Epithelial cell of proximal tubule (primary cell): ENCODE data around the gene TMEM115. TPM values are rescaled to one million over a fixed set of nuclear protein-coding genes. Genes with fewer than 3 reads are reported as not detected.

Source experiments
- DNase-seq: peaks from one replicate; pipeline ENCODE4 v3.0.0-alpha.2; 2011; ENCODE audit warnings: low read depth
- H3K4me3 ChIP-seq: 2 replicates; pipeline ENCODE4 v1.5.1; 2011; ENCODE audit warnings: low read depth, mild to moderate bottlenecking, low read length
- total RNA-seq: library from RNA; depleted of rRNA; stranded (reverse); fragments of >200 nt; gene quantifications from 2 replicates; pipeline ENCODE4 v1.2.3, GENCODE V29; 2015
- TF ChIP-seq, protein P1 (sequence below): conservative IDR thresholded peaks from 2 replicates; pipeline ENCODE4 v1.5.1; 2012; ENCODE audit warnings: low read depth, mild to moderate bottlenecking, low read length

Gene TMEM115
- total RNA-seq, 1 donor from 2014 or later = 54.6 TPM

DNA sequence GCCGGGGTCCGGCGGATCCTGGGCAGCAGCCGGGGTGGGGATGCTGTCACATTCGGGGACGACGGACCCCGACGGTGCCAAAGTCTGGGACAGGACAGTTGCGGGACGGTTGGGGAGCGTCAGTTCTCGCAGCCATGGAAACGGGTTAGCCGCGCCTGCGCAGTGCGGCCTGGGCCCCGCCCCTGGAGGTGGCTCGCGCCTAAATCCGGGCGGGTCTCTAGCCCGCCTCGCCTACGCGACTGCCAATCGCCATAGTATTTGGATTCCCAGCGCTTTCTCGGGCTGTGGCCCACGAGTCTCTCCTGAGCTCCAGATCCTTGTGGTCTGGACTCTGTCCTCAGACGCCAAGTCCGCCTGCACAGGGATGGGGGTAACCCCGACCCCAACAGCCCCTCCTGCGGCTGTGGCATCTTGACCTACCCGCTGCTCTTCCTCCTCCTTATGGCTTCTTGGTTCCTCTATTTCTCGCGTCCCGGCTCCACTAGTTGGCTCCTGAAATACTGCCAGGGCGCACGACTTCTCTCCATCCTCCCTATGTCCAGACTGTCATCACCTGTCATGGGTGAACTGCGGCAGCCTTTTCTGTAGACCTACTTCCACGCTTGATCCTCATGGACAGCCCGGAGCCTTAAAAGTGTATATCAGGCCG is 13.6 kb downstream of the TMEM115 start, which contains the start of gene ZMYND10:
ZMYND10 (minus strand) TSS at position 147 of the 649 bp plus-strand sequence. CDS start 153 bp downstream, outside the sequence.
- DNase-seq = no peak

DNA sequence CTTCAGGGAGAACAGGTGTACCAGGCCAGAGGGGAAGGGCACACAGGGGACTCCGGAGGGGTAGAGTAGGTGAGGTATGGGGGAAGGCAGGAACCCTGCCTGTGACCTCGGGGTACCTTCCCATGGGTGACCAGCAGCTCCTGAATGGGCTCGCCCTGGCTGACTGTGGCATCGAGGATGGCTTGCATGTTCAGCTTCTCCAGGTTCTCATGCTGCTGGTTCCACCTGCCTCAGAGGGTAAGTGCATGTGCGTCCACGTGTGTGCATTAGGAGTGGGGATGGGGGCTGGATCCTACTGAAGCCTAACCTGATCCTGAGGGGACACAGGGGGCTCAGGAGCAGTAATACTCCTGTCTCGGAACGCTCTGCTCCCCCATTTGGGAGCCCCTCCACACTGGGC is 14.3 kb downstream of the TMEM115 start:
- H3K4me3 ChIP-seq = peak overlapping the region; percentile 66
- DNase-seq = no peak
- TF ChIP-seq, protein P1, sequence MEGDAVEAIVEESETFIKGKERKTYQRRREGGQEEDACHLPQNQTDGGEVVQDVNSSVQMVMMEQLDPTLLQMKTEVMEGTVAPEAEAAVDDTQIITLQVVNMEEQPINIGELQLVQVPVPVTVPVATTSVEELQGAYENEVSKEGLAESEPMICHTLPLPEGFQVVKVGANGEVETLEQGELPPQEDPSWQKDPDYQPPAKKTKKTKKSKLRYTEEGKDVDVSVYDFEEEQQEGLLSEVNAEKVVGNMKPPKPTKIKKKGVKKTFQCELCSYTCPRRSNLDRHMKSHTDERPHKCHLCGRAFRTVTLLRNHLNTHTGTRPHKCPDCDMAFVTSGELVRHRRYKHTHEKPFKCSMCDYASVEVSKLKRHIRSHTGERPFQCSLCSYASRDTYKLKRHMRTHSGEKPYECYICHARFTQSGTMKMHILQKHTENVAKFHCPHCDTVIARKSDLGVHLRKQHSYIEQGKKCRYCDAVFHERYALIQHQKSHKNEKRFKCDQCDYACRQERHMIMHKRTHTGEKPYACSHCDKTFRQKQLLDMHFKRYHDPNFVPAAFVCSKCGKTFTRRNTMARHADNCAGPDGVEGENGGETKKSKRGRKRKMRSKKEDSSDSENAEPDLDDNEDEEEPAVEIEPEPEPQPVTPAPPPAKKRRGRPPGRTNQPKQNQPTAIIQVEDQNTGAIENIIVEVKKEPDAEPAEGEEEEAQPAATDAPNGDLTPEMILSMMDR = no peak

More for the DNA sequence above, 13.6 kb downstream of the TMEM115 start, which contains the start of gene ZMYND10:
- TF ChIP-seq, protein P1 = no peak
- peak within 1 kb of the TSS; percentile 66 for H3K4me3 ChIP-seq

DNA sequence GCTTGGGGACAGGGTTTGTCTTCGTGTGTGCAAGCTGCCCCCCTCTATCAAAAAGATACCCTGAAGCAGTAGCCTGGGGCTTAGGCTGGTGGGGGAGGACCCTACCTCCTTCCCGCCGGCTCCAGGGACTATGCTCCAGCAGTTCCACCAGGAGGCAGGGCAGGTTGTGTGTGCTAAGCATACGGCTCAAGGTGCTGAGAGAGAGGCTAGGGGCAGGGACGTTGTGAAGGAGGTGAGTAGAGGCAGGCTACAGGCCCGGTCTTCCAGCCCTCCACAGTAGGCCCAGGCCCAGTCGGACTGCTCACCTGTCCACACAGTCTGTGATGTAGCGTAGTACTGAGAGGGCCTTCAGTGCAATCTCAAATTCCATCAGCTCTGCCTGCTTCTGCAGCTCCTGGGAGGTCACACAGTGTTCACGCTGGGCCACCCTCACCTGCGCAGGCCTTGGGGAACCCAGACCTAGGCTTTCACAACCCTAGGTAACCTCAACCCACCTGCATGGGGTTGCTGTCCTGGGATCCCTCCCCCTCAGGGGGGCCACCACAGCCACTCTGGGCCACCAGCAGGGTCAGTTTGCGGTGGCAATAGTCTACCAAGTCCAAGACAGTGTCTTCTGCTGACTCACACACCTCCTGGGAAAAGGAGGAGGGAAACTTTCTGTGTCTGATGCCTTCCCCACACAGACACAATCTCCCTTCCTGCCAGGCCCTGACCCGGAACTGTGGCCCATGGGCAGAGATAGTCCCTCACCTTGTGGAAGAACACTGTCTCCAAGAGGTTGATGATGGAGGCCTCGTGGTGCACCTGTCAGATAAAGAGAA is 16.3 kb downstream of the TMEM115 start:
- no peak overlapping the region for H3K4me3 ChIP-seq
- no peak for DNase-seq
- TF ChIP-seq, protein P1 = no peak

DNA sequence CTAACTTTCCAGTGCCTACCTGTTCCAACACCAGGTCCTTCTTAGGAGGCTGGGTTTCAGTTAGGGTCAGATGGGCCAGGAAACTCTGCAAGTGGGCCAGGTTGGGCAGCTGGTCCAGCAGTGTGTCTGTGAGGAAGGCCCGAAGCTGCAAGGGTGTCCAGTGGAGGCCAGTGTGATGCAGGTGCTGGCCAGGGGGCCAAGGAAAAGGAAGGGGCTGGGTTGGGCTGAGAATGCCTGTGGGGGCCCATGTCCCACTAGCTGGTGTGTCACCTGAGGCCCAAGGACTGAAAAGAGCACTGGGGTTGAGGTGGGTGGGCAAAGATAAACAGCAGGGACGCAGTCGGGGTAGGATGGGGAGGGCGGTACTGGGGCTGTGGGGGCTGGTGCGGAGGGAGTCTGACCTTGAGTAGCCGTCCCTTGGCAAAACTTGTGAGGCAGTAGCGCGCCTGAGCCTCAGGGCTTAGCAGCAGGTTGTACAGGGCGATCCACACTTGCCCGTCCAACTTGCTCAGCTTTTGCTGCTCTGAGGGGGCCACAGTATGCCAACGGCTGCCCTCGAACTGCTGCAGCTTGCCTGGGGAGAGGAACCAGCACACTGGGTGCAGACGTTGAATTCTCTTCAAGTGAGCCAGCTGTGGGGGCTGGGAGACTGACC is 17.2 kb downstream of the TMEM115 start:
- H3K4me3 ChIP-seq = no peak overlapping the region
- TF ChIP-seq, protein P1 = no peak
- DNase-seq = no peak

DNA sequence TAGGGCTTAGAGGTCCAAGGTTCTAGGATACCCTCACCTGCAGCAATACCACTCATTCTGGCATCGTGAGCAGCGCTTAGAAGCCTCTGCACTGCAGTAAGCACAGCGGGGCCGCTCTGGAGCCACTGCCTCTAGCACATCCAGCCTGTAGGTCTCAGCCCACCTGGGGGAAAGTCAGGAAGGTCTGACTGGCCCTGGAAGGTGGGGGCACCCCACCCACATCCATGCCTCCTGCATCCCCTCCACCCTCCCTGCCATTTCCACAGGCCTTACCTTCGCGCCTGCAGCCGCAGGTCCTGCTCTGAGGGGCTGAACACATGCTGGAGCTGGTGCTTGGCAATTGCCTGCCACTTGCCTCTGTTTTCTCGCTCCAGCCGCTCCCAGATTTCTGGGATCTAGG is 17.8 kb downstream of the TMEM115 start:
- no peak for DNase-seq
- TF ChIP-seq, protein P1 = no peak
- H3K4me3 ChIP-seq = no peak overlapping the region

DNA sequence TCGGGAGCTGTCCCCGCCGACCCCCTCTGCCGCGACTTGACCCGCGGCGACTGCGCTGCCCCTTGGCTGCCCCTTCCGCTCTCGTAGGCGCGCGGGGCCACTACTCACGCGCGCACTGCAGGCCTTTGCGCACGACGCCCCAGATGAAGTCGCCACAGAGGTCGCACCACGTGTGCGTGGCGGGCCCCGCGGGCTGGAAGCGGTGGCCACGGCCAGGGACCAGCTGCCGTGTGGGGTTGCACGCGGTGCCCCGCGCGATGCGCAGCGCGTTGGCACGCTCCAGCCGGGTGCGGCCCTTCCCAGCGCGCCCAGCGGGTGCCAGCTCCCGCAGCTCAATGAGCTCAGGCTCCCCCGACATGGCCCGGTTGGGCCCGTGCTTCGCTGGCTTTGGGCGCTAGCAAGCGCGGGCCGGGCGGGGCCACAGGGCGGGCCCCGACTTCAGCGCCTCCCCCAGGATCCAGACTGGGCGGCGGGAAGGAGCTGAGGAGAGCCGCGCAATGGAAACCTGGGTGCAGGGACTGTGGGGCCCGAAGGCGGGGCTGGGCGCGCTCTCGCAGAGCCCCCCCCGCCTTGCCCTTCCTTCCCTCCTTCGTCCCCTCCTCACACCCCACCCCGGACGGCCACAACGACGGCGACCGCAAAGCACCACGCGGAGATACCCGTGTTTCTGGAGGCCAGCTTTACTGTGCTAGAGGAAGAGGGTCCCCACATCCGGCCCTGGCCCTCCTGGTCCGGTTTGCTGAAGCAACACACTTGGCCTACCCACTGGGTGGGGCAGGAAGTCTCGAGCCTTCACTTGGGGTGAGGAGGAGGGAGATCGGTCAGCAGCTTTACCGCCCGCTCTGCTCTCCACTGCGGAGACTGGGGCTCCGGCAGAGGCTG is 18.6 kb downstream of the TMEM115 start, which contains the start of gene RASSF1:
RASSF1 (minus strand) TSS at position 389 of the 882 bp plus-strand sequence; CDS start at position 358, 31 bp downstream.
- no peak within 1 kb of the TSS for H3K4me3 ChIP-seq
- TF ChIP-seq, protein P1 = no peak
- no peak for DNase-seq
